Nephron (organoid): Measurements from ENCODE around the gene CD36.

Source experiments
- H3K27ac Mint-ChIP-seq, 3 experiments: 2 replicates each; pipeline ENCODE4 v1.8.0; 2020; ENCODE audit warnings: mixed read lengths in 3 of 3, mild to moderate bottlenecking in 2 of 3, moderate library complexity in 1 of 3
- H3K27me3 Mint-ChIP-seq: 2 replicates; pipeline ENCODE4 v1.8.0; 2021; ENCODE audit warnings: low read depth, mild to moderate bottlenecking, moderate library complexity, mixed read lengths
- H3K36me3 Mint-ChIP-seq: 2 replicates; pipeline ENCODE4 v1.8.0; 2020; ENCODE audit warnings: low read depth, mixed read lengths
- H3K4me1 Mint-ChIP-seq: 2 replicates; pipeline ENCODE4 v1.8.0; 2020; ENCODE audit warnings: mixed read lengths
- H3K4me3 Mint-ChIP-seq, 3 experiments: 2 replicates each; pipeline ENCODE4 v1.8.0; 2020; ENCODE audit warnings: mild to moderate bottlenecking in 3 of 3, mixed read lengths in 3 of 3, moderate library complexity in 2 of 3
- H3K9me3 Mint-ChIP-seq: 2 replicates; pipeline ENCODE4 v1.8.0; 2020; ENCODE audit warnings: mixed read lengths
- TF ChIP-seq, protein P1 (sequence below), 3 experiments: fragments of 200-600 bp; sonication (generic); IDR thresholded peaks; one replicate each; pipeline ENCODE4 v1.5.0; 2021; ENCODE audit warnings: antibody characterized with exemption in 3 of 3; ENCODE audit not compliant: unreplicated experiment in 3 of 3

CD36 gene

DNA sequence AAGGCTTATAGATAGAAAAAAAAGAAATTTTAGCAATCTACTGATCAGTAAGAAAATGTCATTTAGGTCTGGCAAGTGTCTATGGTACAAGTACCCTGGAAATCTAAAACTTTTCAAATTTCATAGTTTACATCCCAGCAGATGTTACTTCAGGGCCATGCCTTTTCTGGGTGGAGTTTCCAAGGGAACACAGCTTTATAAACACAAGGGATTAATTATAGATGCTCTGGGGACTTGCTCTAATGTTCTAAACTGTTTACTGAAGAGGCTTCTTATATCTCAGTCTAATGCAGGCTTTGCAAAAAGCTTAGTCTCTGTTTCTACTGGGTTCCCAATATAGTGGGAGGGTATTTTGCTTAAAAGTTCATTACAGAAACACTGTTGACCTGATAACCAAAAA is 3.1 kb downstream of the CD36 start:
- H3K9me3 Mint-ChIP-seq: no peaks in the 10 kb centered on the region
- peak overlapping the region in 1 of 3 experiments; percentile 35 for H3K27ac Mint-ChIP-seq
- no peak overlapping the region for H3K4me3 Mint-ChIP-seq
- no peaks in the 10 kb centered on the region for H3K27me3 Mint-ChIP-seq
- H3K4me1 Mint-ChIP-seq: peaks cover 5% of the 10 kb centered on the region
- no peaks in the 10 kb centered on the region for H3K36me3 Mint-ChIP-seq
- TF ChIP-seq, protein P1, sequence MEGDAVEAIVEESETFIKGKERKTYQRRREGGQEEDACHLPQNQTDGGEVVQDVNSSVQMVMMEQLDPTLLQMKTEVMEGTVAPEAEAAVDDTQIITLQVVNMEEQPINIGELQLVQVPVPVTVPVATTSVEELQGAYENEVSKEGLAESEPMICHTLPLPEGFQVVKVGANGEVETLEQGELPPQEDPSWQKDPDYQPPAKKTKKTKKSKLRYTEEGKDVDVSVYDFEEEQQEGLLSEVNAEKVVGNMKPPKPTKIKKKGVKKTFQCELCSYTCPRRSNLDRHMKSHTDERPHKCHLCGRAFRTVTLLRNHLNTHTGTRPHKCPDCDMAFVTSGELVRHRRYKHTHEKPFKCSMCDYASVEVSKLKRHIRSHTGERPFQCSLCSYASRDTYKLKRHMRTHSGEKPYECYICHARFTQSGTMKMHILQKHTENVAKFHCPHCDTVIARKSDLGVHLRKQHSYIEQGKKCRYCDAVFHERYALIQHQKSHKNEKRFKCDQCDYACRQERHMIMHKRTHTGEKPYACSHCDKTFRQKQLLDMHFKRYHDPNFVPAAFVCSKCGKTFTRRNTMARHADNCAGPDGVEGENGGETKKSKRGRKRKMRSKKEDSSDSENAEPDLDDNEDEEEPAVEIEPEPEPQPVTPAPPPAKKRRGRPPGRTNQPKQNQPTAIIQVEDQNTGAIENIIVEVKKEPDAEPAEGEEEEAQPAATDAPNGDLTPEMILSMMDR (IDR thresholded peaks at IDR 0.05; ENCODE audit: unreplicated experiment in 3 of 3): no peak

DNA sequence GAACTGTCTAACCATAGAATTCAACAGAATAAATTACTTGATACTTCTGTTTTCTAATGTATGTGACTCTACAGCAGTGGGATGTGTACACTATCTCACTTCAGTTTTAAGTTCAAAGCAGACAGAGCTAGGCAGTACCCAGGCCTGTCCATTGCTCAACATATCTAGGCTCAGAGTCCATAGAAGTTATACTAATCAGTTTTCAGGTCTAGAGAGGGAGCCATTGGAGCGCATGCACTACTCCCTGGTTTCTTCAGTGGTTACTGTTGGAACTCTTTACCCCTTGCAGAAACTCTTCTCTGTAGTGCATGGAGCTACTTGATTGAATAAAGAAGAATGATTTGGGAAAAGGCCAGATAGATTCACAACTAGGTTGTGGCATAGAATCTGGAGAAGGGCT is 4.4 kb downstream of the CD36 start:
- no peaks in the 10 kb centered on the region for H3K27me3 Mint-ChIP-seq
- peak overlapping the region in 1 of 3 experiments; percentile 53 for H3K27ac Mint-ChIP-seq
- TF ChIP-seq, protein P1 (IDR thresholded peaks at IDR 0.05; ENCODE audit: unreplicated experiment in 3 of 3): no peak
- H3K36me3 Mint-ChIP-seq: no peaks in the 10 kb centered on the region
- H3K4me1 Mint-ChIP-seq: no peaks in the 10 kb centered on the region
- no peaks in the 10 kb centered on the region for H3K9me3 Mint-ChIP-seq
- no peak overlapping the region for H3K4me3 Mint-ChIP-seq

DNA sequence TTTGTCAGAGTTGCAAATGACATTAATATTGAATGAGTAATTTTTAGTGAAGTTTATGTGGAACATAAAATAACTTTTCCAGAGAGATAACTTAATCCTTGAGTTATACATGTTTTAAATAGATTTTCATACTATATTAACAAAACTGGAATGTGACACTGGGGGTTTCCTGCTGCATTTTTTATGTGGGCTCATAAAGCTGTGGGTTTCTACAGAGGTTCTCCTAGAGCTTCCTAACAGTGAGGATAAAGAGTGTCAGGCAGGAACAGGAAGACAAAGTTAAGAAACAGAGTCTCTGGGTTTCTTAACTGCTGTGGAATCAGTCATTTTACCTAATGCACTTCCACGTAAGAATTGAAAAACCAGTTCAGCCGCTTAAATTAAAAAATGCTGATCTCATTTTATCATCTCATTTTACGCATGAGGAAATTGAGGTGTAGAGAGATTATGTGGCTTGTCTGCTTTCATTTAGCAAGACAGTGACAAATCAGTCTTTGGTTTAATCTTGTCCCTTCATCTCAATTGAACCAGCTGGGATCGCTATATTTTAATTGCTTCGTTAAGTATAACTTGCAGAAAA is 5.0 kb downstream of the CD36 start:
- H3K4me1 Mint-ChIP-seq: no peaks in the 10 kb centered on the region
- no peaks in the 10 kb centered on the region for H3K9me3 Mint-ChIP-seq
- no peaks in the 10 kb centered on the region for H3K27me3 Mint-ChIP-seq
- no peak overlapping the region for H3K4me3 Mint-ChIP-seq
- H3K27ac Mint-ChIP-seq: no peak overlapping the region
- no peaks in the 10 kb centered on the region for H3K36me3 Mint-ChIP-seq
- TF ChIP-seq, protein P1 (IDR thresholded peaks at IDR 0.05; ENCODE audit: unreplicated experiment in 3 of 3): no peak

DNA sequence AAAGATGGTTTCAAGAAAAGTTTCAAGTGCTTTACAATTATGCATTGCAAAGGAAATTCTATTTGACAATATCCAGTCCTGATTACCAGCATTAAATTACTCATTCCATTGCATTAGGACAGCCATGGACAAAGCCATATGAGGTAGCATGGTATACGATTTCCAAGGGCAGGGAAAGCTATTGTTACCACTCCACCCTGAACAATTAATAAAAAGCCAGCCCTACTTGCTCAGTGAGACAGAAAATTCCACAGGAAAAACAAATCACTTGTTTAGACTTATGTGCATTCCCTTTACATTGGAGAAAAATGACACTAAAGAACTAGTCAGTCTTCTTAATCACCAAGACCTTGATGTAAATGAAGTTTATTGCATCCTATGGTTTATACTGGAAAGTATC is 5.6 kb downstream of the CD36 start:
- H3K36me3 Mint-ChIP-seq: no peaks in the 10 kb centered on the region
- H3K9me3 Mint-ChIP-seq: no peaks in the 10 kb centered on the region
- H3K27ac Mint-ChIP-seq: no peak overlapping the region
- no peaks in the 10 kb centered on the region for H3K27me3 Mint-ChIP-seq
- TF ChIP-seq, protein P1 (IDR thresholded peaks at IDR 0.05; ENCODE audit: unreplicated experiment in 3 of 3): no peak
- no peak overlapping the region for H3K4me3 Mint-ChIP-seq
- H3K4me1 Mint-ChIP-seq: no peaks in the 10 kb centered on the region

DNA sequence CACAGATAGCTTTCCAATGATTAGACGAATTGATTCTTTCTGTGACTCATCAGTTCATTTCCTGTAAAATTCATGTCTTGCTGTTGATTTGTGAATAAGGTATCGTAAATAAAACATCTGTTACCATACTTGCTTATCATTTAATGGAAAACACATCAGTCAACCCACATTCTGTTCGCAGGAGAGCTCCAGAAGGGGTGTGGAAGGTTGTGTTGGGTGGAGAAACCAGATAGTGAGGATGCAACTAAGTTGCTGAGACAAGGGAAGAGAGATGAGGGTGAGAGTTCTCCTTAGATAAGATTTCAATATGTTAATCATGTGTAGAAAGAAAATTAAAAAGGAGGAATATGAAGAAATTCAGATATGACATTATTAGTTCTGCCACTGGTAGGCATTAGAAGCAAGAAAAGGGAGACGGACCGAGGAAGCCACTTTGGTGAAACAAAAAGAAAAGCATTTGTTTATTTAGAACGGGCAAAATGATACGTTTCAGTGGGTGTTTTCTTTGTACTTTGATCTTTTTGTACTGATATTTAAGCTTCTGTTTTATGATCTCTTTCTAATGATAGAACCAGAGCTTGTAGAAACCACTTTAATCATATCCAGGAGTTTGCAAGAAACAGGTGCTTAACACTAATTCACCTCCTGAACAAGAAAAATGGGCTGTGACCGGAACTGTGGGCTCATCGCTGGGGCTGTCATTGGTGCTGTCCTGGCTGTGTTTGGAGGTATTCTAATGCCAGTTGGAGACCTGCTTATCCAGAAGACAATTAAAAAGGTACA is 7.8 kb downstream of the CD36 start:
- TF ChIP-seq, protein P1 (IDR thresholded peaks at IDR 0.05; ENCODE audit: unreplicated experiment in 3 of 3): no peak
- H3K4me3 Mint-ChIP-seq: no peak overlapping the region

DNA sequence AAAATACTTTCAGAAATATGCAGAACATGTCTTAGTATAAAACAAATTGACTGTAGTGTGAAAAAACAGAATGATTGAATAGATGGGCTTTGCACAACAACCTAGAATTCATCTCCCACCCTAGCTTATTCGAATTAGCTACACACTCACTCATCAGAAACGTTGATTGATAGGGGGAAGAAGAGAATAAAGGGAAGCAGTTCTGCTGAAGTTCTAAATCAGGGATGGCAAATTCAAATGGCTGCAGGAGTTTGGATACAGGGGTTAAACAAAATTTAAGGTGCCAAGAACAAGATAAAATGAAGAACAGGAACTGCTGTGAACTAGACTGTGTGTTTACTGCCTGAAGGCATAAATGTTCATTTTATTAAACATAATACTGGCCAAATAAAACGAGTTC is 9.0 kb downstream of the CD36 start:
- H3K4me1 Mint-ChIP-seq: no peaks in the 10 kb centered on the region
- no peaks in the 10 kb centered on the region for H3K36me3 Mint-ChIP-seq
- H3K27me3 Mint-ChIP-seq: no peaks in the 10 kb centered on the region
- no peaks in the 10 kb centered on the region for H3K9me3 Mint-ChIP-seq
- TF ChIP-seq, protein P1 (IDR thresholded peaks at IDR 0.05; ENCODE audit: unreplicated experiment in 3 of 3): no peak
- H3K27ac Mint-ChIP-seq: no peak overlapping the region
- no peak overlapping the region for H3K4me3 Mint-ChIP-seq

More for the DNA sequence above, 7.8 kb downstream of the CD36 start:
- Mint-ChIP-seq H3K4me1 (no peaks in the 10 kb centered on the region), H3K27ac (no peak overlapping the region), H3K27me3 (no peaks in the 10 kb centered on the region), H3K9me3 (no peaks in the 10 kb centered on the region), H3K36me3 (no peaks in the 10 kb centered on the region)
